Neural cell (in vitro differentiated cells): Measurements from ENCODE around the gene PAQR9.

Experiments
- EP300 ChIP-seq: fragments of 450-650 bp; conservative IDR thresholded peaks from 2 replicates; pipeline ENCODE4 v1.6.1; 2014; ENCODE audit warnings: antibody characterized with exemption, mild to moderate bottlenecking, moderate library complexity; ENCODE audit not compliant: poor library complexity, severe bottlenecking
- TF ChIP-seq, protein P1 (sequence below): fragments of 450-650 bp; IDR thresholded peaks from 2 replicates; pipeline ENCODE4 v1.5.1; 2014; ENCODE audit warnings: antibody characterized with exemption, mild to moderate bottlenecking, moderate library complexity; ENCODE audit not compliant: poor library complexity, severe bottlenecking

- TF ChIP-seq, protein P1, sequence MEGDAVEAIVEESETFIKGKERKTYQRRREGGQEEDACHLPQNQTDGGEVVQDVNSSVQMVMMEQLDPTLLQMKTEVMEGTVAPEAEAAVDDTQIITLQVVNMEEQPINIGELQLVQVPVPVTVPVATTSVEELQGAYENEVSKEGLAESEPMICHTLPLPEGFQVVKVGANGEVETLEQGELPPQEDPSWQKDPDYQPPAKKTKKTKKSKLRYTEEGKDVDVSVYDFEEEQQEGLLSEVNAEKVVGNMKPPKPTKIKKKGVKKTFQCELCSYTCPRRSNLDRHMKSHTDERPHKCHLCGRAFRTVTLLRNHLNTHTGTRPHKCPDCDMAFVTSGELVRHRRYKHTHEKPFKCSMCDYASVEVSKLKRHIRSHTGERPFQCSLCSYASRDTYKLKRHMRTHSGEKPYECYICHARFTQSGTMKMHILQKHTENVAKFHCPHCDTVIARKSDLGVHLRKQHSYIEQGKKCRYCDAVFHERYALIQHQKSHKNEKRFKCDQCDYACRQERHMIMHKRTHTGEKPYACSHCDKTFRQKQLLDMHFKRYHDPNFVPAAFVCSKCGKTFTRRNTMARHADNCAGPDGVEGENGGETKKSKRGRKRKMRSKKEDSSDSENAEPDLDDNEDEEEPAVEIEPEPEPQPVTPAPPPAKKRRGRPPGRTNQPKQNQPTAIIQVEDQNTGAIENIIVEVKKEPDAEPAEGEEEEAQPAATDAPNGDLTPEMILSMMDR: no peak
- no peak for TF ChIP-seq EP300
Observed at GRCh38 chr3:142976621-142977398, 13.3 kb upstream of the PAQR9 start.
